ENCODE results near the gene EFHC1.

The EFHC1 gene

DNA sequence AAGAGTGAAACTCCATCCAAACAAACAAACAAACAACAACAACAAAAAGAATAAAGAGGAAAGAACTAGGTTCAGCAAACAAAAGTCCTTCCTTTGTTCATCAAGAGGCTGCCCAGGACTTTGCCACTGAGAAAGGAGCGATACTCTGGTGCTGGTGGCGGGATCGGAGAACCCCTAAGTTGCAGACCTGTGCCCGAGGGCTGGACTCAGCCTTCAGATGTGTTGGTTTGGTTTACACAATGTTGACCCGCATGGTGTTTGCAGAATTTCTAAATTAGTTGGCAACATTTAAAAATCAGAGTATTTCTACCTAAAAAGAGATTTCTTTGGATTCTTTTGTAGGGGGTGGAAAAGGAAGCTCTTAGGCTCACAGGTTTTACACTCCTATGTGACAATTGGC lies 114.2 kb downstream of the EFHC1 start:
- Histone ChIP-seq H3K9me3 (ENCODE audit: control insufficient read depth in 1 of 2, low read length in 2 of 2) (no peaks in the 10 kb centered on the region), H3K27ac (ENCODE audit: low read depth, low read length) (no peak overlapping the region), H3K27me3 (ENCODE audit: control insufficient read depth in 1 of 2, insufficient read depth in 2 of 2, low read length in 2 of 2) (no peaks in the 10 kb centered on the region), H3K4me3 (ENCODE audit: low read depth in 1 of 2, low read length in 2 of 2) (no peak overlapping the region), H3K9ac (ENCODE audit: low read depth in 1 of 2, low read length in 2 of 2) (no peak overlapping the region), H3K36me3 (ENCODE audit: control insufficient read depth in 1 of 2, insufficient read depth in 2 of 2, low read length in 2 of 2) (peaks cover 4 to 9% of the 10 kb centered on the region in 2 donors), H3K4me1 (ENCODE audit: control insufficient read depth in 1 of 2, insufficient read depth in 2 of 2, low read length in 2 of 2) (peaks cover 15 to 35% of the 10 kb centered on the region in 2 donors)

DNA sequence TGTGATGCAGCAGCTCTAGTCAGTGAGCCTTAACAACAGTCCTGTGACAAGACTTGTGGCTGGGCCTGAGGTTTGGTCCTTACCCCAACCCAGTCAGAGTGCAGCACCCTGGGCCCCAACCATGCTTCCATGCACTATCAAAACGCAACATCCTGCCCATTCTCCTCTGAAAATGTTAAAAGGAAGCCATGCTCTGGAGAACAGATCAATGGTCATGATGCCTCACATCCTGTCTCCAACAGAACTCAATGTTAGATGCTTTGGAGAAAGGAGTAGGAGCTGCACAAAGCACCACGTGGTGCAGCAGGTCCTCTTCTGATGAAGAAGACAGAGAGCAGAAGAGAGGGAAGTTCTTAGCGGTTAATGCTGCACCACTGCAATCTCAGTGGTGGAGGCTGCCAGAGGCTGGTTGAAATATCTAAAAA lies 114.8 kb downstream of the EFHC1 start:
- Histone ChIP-seq H3K4me1 (ENCODE audit: control insufficient read depth in 1 of 2, insufficient read depth in 2 of 2, low read length in 2 of 2) (peaks cover 15 to 38% of the 10 kb centered on the region in 2 donors), H3K27ac (ENCODE audit: low read depth, low read length) (no peak overlapping the region), H3K36me3 (ENCODE audit: control insufficient read depth in 1 of 2, insufficient read depth in 2 of 2, low read length in 2 of 2) (peaks cover 4 to 9% of the 10 kb centered on the region in 2 donors), H3K9me3 (ENCODE audit: control insufficient read depth in 1 of 2, low read length in 2 of 2) (no peaks in the 10 kb centered on the region), H3K27me3 (ENCODE audit: control insufficient read depth in 1 of 2, insufficient read depth in 2 of 2, low read length in 2 of 2) (no peaks in the 10 kb centered on the region), H3K9ac (ENCODE audit: low read depth in 1 of 2, low read length in 2 of 2) (peak overlapping the region in 1 of 2 donors; percentile 33), H3K4me3 (ENCODE audit: low read depth in 1 of 2, low read length in 2 of 2) (no peak overlapping the region)

DNA sequence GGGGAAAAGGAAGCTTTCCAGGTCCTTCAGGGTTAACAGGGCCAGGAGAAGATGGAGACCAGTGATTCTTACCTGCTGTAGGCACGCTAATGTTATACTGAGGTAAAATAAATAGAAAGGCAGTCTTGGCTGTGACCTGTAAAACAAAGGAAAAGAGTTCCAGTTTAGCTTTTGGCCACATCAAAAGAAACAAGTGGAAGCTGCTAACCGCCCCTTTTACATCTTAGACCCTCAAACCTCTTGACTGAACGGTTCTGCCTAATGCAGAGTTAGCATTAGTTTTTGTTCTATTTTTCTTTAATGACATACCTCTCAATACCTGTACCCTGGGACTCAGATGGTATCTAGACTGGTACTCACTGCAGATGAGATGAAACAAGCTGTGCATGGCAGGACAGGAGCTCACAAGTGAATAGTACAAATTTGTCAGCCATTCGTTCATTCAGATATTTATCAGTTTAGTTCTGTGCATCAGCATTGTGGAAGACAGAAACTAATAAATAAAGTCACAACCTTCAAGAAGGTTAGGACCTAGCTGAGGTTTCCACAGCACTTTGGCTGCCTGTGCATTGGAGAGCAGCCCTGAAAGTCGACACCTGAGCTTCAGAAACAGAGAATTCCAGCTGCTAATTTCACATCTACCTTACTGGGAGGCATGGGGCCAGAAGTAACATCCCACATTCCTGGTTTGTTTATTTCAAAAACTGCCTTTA lies 115.7 kb downstream of the EFHC1 start:
- Histone ChIP-seq H3K4me3 (ENCODE audit: low read depth in 1 of 2, low read length in 2 of 2) (no peak overlapping the region), H3K27me3 (ENCODE audit: control insufficient read depth in 1 of 2, insufficient read depth in 2 of 2, low read length in 2 of 2) (no peaks in the 10 kb centered on the region), H3K27ac (ENCODE audit: low read depth, low read length) (no peak overlapping the region), H3K9ac (ENCODE audit: low read depth in 1 of 2, low read length in 2 of 2) (no peak overlapping the region), H3K9me3 (ENCODE audit: control insufficient read depth in 1 of 2, low read length in 2 of 2) (no peaks in the 10 kb centered on the region), H3K4me1 (ENCODE audit: control insufficient read depth in 1 of 2, insufficient read depth in 2 of 2, low read length in 2 of 2) (peaks cover 15 to 38% of the 10 kb centered on the region in 2 donors), H3K36me3 (ENCODE audit: control insufficient read depth in 1 of 2, insufficient read depth in 2 of 2, low read length in 2 of 2) (peaks cover 4 to 9% of the 10 kb centered on the region in 2 donors)

- Histone ChIP-seq H3K27ac (ENCODE audit: low read depth, low read length) (no peak overlapping the region), H3K4me1 (ENCODE audit: control insufficient read depth in 1 of 2, insufficient read depth in 2 of 2, low read length in 2 of 2) (peaks cover 15 to 38% of the 10 kb centered on the region in 2 donors), H3K9me3 (ENCODE audit: control insufficient read depth in 1 of 2, low read length in 2 of 2) (no peaks in the 10 kb centered on the region), H3K9ac (ENCODE audit: low read depth in 1 of 2, low read length in 2 of 2) (no peak overlapping the region), H3K27me3 (ENCODE audit: control insufficient read depth in 1 of 2, insufficient read depth in 2 of 2, low read length in 2 of 2) (no peaks in the 10 kb centered on the region), H3K36me3 (ENCODE audit: control insufficient read depth in 1 of 2, insufficient read depth in 2 of 2, low read length in 2 of 2) (peaks cover 4 to 9% of the 10 kb centered on the region in 2 donors), H3K4me3 (ENCODE audit: low read depth in 1 of 2, low read length in 2 of 2) (no peak overlapping the region)
Observed at GRCh38 chr6:52536424-52536916, 116.3 kb downstream of the EFHC1 start.

GRCh38 chr6:52537001-52537753 lies 117.0 kb downstream of the EFHC1 start:
- Histone ChIP-seq H3K4me3 (ENCODE audit: low read depth in 1 of 2, low read length in 2 of 2) (no peak overlapping the region), H3K9me3 (ENCODE audit: control insufficient read depth in 1 of 2, low read length in 2 of 2) (no peaks in the 10 kb centered on the region), H3K36me3 (ENCODE audit: control insufficient read depth in 1 of 2, insufficient read depth in 2 of 2, low read length in 2 of 2) (peaks cover 4 to 9% of the 10 kb centered on the region in 2 donors), H3K27me3 (ENCODE audit: control insufficient read depth in 1 of 2, insufficient read depth in 2 of 2, low read length in 2 of 2) (no peaks in the 10 kb centered on the region), H3K27ac (ENCODE audit: low read depth, low read length) (no peak overlapping the region), H3K4me1 (ENCODE audit: control insufficient read depth in 1 of 2, insufficient read depth in 2 of 2, low read length in 2 of 2) (peaks cover 14 to 38% of the 10 kb centered on the region in 2 donors), H3K9ac (ENCODE audit: low read depth in 1 of 2, low read length in 2 of 2) (no peak overlapping the region)

- Histone ChIP-seq H3K27ac (ENCODE audit: low read depth, low read length) (no peak overlapping the region), H3K4me3 (ENCODE audit: low read depth in 1 of 2, low read length in 2 of 2) (no peak overlapping the region), H3K4me1 (ENCODE audit: control insufficient read depth in 1 of 2, insufficient read depth in 2 of 2, low read length in 2 of 2) (peaks cover 14 to 38% of the 10 kb centered on the region in 2 donors), H3K27me3 (ENCODE audit: control insufficient read depth in 1 of 2, insufficient read depth in 2 of 2, low read length in 2 of 2) (no peaks in the 10 kb centered on the region), H3K9ac (ENCODE audit: low read depth in 1 of 2, low read length in 2 of 2) (no peak overlapping the region), H3K36me3 (ENCODE audit: control insufficient read depth in 1 of 2, insufficient read depth in 2 of 2, low read length in 2 of 2) (peaks cover 2 to 9% of the 10 kb centered on the region in 2 donors), H3K9me3 (ENCODE audit: control insufficient read depth in 1 of 2, low read length in 2 of 2) (no peaks in the 10 kb centered on the region)
Observed at GRCh38 chr6:52538252-52538900, 118.2 kb downstream of the EFHC1 start.

GRCh38 chr6:52538901-52539354 lies 118.8 kb downstream of the EFHC1 start:
- H3K27me3 ChIP-seq (ENCODE audit: control insufficient read depth in 1 of 2, insufficient read depth in 2 of 2, low read length in 2 of 2): no peaks in the 10 kb centered on the region
- H3K4me3 ChIP-seq (ENCODE audit: low read depth in 1 of 2, low read length in 2 of 2): no peak overlapping the region
- H3K27ac ChIP-seq (ENCODE audit: low read depth, low read length): no peak overlapping the region
- H3K4me1 ChIP-seq (ENCODE audit: control insufficient read depth in 1 of 2, insufficient read depth in 2 of 2, low read length in 2 of 2): peaks cover 14 to 42% of the 10 kb centered on the region in 2 donors
- H3K9ac ChIP-seq (ENCODE audit: low read depth in 1 of 2, low read length in 2 of 2): no peak overlapping the region
- H3K36me3 ChIP-seq (ENCODE audit: control insufficient read depth in 1 of 2, insufficient read depth in 2 of 2, low read length in 2 of 2): peaks cover 0 to 9% of the 10 kb centered on the region in 2 donors
- H3K9me3 ChIP-seq (ENCODE audit: control insufficient read depth in 1 of 2, low read length in 2 of 2): no peaks in the 10 kb centered on the region

DNA sequence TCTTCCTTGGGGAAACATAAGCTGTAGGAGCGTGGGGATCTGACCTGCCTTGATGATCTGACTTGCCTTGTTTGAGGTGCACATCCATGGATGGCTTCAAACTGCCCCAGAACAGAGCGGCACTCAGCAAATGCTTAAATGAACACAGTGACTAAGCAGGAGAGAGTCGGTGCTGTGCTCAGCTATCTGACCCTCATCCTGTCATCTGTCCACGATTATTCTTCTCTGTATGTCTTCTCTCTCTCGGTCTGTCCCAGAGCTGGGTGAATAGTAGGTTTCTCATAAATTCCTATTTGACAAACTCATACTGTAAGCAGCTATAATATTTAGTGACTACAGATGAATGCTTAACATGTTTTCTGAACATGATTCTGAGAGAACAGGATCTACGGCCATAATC lies 119.5 kb downstream of the EFHC1 start:
- no peak overlapping the region for H3K9ac ChIP-seq (ENCODE audit: low read depth in 1 of 2, low read length in 2 of 2)
- no peak overlapping the region for H3K27ac ChIP-seq (ENCODE audit: low read depth, low read length)
- H3K27me3 ChIP-seq (ENCODE audit: control insufficient read depth in 1 of 2, insufficient read depth in 2 of 2, low read length in 2 of 2): no peaks in the 10 kb centered on the region
- no peak overlapping the region for H3K4me3 ChIP-seq (ENCODE audit: low read depth in 1 of 2, low read length in 2 of 2)
- peaks cover 14 to 47% of the 10 kb centered on the region in 2 donors for H3K4me1 ChIP-seq (ENCODE audit: control insufficient read depth in 1 of 2, insufficient read depth in 2 of 2, low read length in 2 of 2)
- H3K9me3 ChIP-seq (ENCODE audit: control insufficient read depth in 1 of 2, low read length in 2 of 2): no peaks in the 10 kb centered on the region
- peaks cover 0 to 6% of the 10 kb centered on the region in 2 donors for H3K36me3 ChIP-seq (ENCODE audit: control insufficient read depth in 1 of 2, insufficient read depth in 2 of 2, low read length in 2 of 2)

DNA sequence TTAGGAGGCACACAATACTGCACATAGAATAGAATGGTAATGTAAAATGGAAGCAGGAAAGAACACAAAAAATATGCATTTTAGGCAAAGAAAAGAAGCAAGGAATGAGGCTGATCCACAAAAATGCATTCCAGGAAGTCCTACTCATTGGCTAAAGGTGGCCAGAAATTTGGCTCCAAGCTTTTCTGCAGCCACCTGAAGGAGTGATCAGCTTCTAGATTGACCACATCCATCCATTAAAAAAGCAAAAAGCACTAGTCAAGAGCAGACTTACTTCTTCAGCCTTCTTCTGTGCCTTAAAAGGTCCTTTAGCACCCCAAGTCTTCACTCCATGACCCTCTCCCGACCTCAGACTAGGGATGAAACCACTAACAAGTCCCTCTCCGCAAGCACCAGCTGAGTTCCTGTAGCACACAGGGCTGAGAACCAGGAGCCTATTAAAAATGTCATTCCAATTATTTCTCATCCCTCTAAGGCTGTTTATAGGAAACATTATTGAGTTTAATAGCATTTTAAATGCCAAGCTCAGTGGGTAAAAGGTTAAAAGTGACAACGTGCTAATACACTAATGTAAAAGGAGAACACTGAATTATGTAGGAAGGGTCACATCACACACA lies 120.3 kb downstream of the EFHC1 start:
- H3K4me1 ChIP-seq (ENCODE audit: control insufficient read depth in 1 of 2, insufficient read depth in 2 of 2, low read length in 2 of 2): peaks cover 22 to 39% of the 10 kb centered on the region in 2 donors
- no peak overlapping the region for H3K9ac ChIP-seq (ENCODE audit: low read depth in 1 of 2, low read length in 2 of 2)
- H3K27ac ChIP-seq (ENCODE audit: low read depth, low read length): no peak overlapping the region
- no peak overlapping the region for H3K4me3 ChIP-seq (ENCODE audit: low read depth in 1 of 2, low read length in 2 of 2)
- H3K36me3 ChIP-seq (ENCODE audit: control insufficient read depth in 1 of 2, insufficient read depth in 2 of 2, low read length in 2 of 2): no peaks in the 10 kb centered on the region
- H3K27me3 ChIP-seq (ENCODE audit: control insufficient read depth in 1 of 2, insufficient read depth in 2 of 2, low read length in 2 of 2): no peaks in the 10 kb centered on the region
- no peaks in the 10 kb centered on the region for H3K9me3 ChIP-seq (ENCODE audit: control insufficient read depth in 1 of 2, low read length in 2 of 2)

Measured in duodenal mucosa (tissue), 2 donors.